Muscle layer of duodenum (tissue), 2 donors: ENCODE measurements around the gene RPL29.

Experiments
- H3K27ac ChIP-seq: one replicate; pipeline ENCODE4 v1.7.0; 2013; ENCODE audit warnings: mild to moderate bottlenecking, low read length
- H3K27me3 ChIP-seq: one replicate; pipeline ENCODE4 v1.7.0; 2013; ENCODE audit warnings: low read depth, mild to moderate bottlenecking, control low read depth, low read length
- H3K36me3 ChIP-seq, 2 donors: one replicate each; pipeline ENCODE4 v1.7.0; 2013; ENCODE audit warnings: low read length in 2 of 2, control low read depth in 1 of 2, mild to moderate bottlenecking in 1 of 2; ENCODE audit not compliant: insufficient read depth in 2 of 2, control insufficient read depth in 1 of 2
- H3K4me1 ChIP-seq, 2 donors: one replicate each; pipeline ENCODE4 v1.7.0; 2013; ENCODE audit warnings: low read length in 2 of 2, mild to moderate bottlenecking in 2 of 2, control low read depth in 1 of 2, moderate library complexity in 1 of 2; ENCODE audit not compliant: insufficient read depth in 2 of 2, control insufficient read depth in 1 of 2
- H3K4me3 ChIP-seq, 2 donors: one replicate each; pipeline ENCODE4 v1.7.0; 2013; ENCODE audit warnings: low read length in 2 of 2, low read depth in 1 of 2, mild to moderate bottlenecking in 1 of 2
- H3K9me3 ChIP-seq, 2 donors: one replicate each; pipeline ENCODE4 v1.7.0; 2013; ENCODE audit warnings: low read length in 2 of 2, control low read depth in 1 of 2, mild to moderate bottlenecking in 1 of 2; ENCODE audit not compliant: control insufficient read depth in 1 of 2
- donor health status: healthy.

The RPL29 gene

GRCh38 chr3:51977446-51978142 lies 18.1 kb downstream of the RPL29 start:
- Histone ChIP-seq H3K4me3 (no peak overlapping the region), H3K9me3 (no peaks in the 10 kb centered on the region), H3K4me1 (peaks cover 17 to 29% of the 10 kb centered on the region in 2 donors), H3K27ac (no peak overlapping the region), H3K27me3 (no peaks in the 10 kb centered on the region), H3K36me3 (peaks cover 0 to 5% of the 10 kb centered on the region in 2 donors)

GRCh38 chr3:51975852-51976549 lies 19.7 kb downstream of the RPL29 start:
- Histone ChIP-seq H3K27me3 (no peaks in the 10 kb centered on the region), H3K27ac (no peak overlapping the region), H3K9me3 (no peaks in the 10 kb centered on the region), H3K4me1 (peaks cover 13 to 22% of the 10 kb centered on the region in 2 donors), H3K36me3 (peaks cover 0 to 4% of the 10 kb centered on the region in 2 donors), H3K4me3 (peak overlapping the region; percentile 79 to 81)

- Histone ChIP-seq H3K4me1 (peaks cover 13 to 22% of the 10 kb centered on the region in 2 donors), H3K4me3 (peak within 1 kb of the TSS; percentile 79 to 81), H3K27me3 (no peaks in the 10 kb centered on the region), H3K9me3 (no peaks in the 10 kb centered on the region), H3K27ac (peak within 1 kb of the TSS; percentile 98), H3K36me3 (no peaks in the 10 kb centered on the region)
Observed at GRCh38 chr3:51974963-51975851, 20.5 kb downstream of the RPL29 start, which contains the start of gene ABHD14A. Gene ABHD14A (plus strand): TSS chr3:51975064. CDS start chr3:51975136, 72 bp downstream.

- Histone ChIP-seq H3K27me3 (no peaks in the 10 kb centered on the region), H3K36me3 (no peaks in the 10 kb centered on the region), H3K27ac (peak overlapping the region; percentile 98), H3K4me3 (peak overlapping the region; percentile 79 to 81), H3K4me1 (peaks cover 13 to 22% of the 10 kb centered on the region in 2 donors), H3K9me3 (no peaks in the 10 kb centered on the region)
Observed at GRCh38 chr3:51974277-51974962, 21.3 kb downstream of the RPL29 start.

GRCh38 chr3:51971350-51971749 lies 24.3 kb downstream of the RPL29 start:
- H3K27me3 ChIP-seq, result no peaks in the 10 kb centered on the region
- H3K4me3 ChIP-seq, result no peak overlapping the region
- H3K27ac ChIP-seq, result no peak overlapping the region
- no peaks in the 10 kb centered on the region for H3K9me3 ChIP-seq
- H3K36me3 ChIP-seq, result no peaks in the 10 kb centered on the region
- H3K4me1 ChIP-seq, result peaks cover 13 to 42% of the 10 kb centered on the region in 2 donors

- H3K9me3 ChIP-seq, result no peaks in the 10 kb centered on the region
- H3K27ac ChIP-seq, result no peak overlapping the region
- H3K27me3 ChIP-seq, result no peaks in the 10 kb centered on the region
- no peaks in the 10 kb centered on the region for H3K36me3 ChIP-seq
- H3K4me1 ChIP-seq, result peaks cover 11 to 44% of the 10 kb centered on the region in 2 donors
- no peak overlapping the region for H3K4me3 ChIP-seq
Observed at GRCh38 chr3:51970606-51971300, 24.9 kb downstream of the RPL29 start.

GRCh38 chr3:51969841-51970240 lies 25.9 kb downstream of the RPL29 start:
- peaks cover 6 to 46% of the 10 kb centered on the region in 2 donors for H3K4me1 ChIP-seq

GRCh38 chr3:51968883-51969678 lies 26.6 kb downstream of the RPL29 start:
- no peaks in the 10 kb centered on the region for H3K27me3 ChIP-seq
- no peaks in the 10 kb centered on the region for H3K9me3 ChIP-seq
- peaks cover 2 to 45% of the 10 kb centered on the region in 2 donors for H3K4me1 ChIP-seq
- no peak overlapping the region for H3K27ac ChIP-seq
- no peaks in the 10 kb centered on the region for H3K36me3 ChIP-seq
- H3K4me3 ChIP-seq, result no peak overlapping the region

More at GRCh38 chr3:51969841-51970240, 25.9 kb downstream of the RPL29 start:
- no peak overlapping the region for H3K4me3 ChIP-seq
- no peaks in the 10 kb centered on the region for H3K9me3 ChIP-seq
- H3K36me3 ChIP-seq, result no peaks in the 10 kb centered on the region
- H3K27ac ChIP-seq, result no peak overlapping the region
- H3K27me3 ChIP-seq, result no peaks in the 10 kb centered on the region

GRCh38 chr3:51968170-51968775 lies 27.4 kb downstream of the RPL29 start:
- peak overlapping the region; percentile 64 to 71 for H3K4me3 ChIP-seq
- H3K27me3 ChIP-seq, result no peaks in the 10 kb centered on the region
- H3K27ac ChIP-seq, result peak overlapping the region; percentile 45
- H3K4me1 ChIP-seq, result peaks cover 0 to 52% of the 10 kb centered on the region in 2 donors
- H3K9me3 ChIP-seq, result no peaks in the 10 kb centered on the region
- H3K36me3 ChIP-seq, result no peaks in the 10 kb centered on the region
